Vagina (tissue), 2 donors: ENCODE measurements around the gene PTMA.
A peak's percentile ranks its signal among the peaks of the same experiment; 100 is the strongest.

Experiments used
- POLR2A ChIP-seq, 2 donors: fragments of 450-650 bp; IDR thresholded peaks; one replicate each; pipeline ENCODE4 v1.6.1; 2017; ENCODE audit warnings: antibody characterized with exemption in 2 of 2, mild to moderate bottlenecking in 2 of 2, moderate library complexity in 2 of 2
- TF ChIP-seq, protein P1 (sequence below), 3 experiments: fragments of 450-650 bp in 2 of 3; fragments of 200-600 bp in 1 of 3; sonication (generic) in 1 of 3; IDR thresholded peaks; one replicate each; pipeline ENCODE4 v1.5.1; 2017 to 2019; ENCODE audit warnings: antibody characterized with exemption in 3 of 3, mild to moderate bottlenecking in 2 of 3, moderate library complexity in 2 of 3

DNA sequence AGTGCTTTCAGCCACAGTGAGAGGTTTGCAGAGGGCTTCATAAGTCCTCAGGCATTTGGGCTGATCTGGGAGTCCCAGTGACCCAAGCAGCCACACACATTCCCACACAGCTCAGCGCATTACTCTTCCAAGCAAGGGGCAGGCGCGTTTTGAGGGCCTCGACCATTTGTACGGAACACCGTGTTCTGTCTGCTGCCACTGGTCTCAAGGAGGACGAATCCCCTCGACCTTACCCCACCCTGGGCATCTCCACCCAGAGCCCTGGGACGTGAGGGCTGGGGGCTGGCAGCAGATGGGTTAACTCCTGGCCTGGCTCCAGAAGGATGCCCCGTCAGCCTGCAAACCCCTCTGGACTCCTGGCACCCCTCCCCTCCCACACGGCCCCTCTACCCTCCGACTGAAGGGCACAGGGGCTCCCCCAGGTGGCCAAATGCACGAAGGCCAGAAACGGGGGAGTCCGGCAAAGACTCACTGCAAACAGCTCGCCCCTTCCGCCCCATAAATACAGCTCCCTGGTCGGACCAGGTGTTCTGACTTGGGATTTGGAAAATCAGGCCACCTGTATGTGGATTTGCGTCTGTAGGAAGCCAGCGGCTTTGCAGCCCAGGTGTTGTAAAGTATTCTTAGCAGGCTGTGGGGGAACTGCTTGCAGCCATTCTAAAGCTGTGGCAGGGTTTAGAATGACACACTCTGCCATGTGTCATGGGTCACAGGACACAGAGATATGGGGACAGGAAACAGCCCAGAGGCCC, 33.6 kb upstream of the PTMA start:
- TF ChIP-seq, protein P1, sequence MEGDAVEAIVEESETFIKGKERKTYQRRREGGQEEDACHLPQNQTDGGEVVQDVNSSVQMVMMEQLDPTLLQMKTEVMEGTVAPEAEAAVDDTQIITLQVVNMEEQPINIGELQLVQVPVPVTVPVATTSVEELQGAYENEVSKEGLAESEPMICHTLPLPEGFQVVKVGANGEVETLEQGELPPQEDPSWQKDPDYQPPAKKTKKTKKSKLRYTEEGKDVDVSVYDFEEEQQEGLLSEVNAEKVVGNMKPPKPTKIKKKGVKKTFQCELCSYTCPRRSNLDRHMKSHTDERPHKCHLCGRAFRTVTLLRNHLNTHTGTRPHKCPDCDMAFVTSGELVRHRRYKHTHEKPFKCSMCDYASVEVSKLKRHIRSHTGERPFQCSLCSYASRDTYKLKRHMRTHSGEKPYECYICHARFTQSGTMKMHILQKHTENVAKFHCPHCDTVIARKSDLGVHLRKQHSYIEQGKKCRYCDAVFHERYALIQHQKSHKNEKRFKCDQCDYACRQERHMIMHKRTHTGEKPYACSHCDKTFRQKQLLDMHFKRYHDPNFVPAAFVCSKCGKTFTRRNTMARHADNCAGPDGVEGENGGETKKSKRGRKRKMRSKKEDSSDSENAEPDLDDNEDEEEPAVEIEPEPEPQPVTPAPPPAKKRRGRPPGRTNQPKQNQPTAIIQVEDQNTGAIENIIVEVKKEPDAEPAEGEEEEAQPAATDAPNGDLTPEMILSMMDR (IDR thresholded peaks at IDR 0.05) = peak; percentile 66 to 82 (median 82)
- TF ChIP-seq POLR2A (IDR thresholded peaks at IDR 0.05) = no peak
